OCI-LY3 (cell line): ENCODE data around the gene ZMYM4.

Source experiments
- CTCF ChIP-seq: fragments of 200-600, 300-600 bp; sonication (generic); IDR thresholded peaks from 2 replicates; pipeline ENCODE4 v1.5.1; 2014; ENCODE audit warnings: antibody characterized with exemption, low read length, low read depth
- EZH2phosphoT487 ChIP-seq: fragments of 200-600 bp; shearing (Covaris generic); IDR thresholded peaks from 2 replicates; pipeline ENCODE4 v1.6.1; 2018; ENCODE audit warnings: antibody characterized with exemption, mixed run types, low read depth

- TF ChIP-seq CTCF (no peak), EZH2phosphoT487 (no peak)
These were observed 194.7 kb downstream of the ZMYM4 start for GRCh38 chr1:35463232-35463631.
